A549 (cell line): ENCODE measurements around the gene UGT1A10.

Source experiments
- BHLHE40 ChIP-seq: IDR thresholded peaks from 2 replicates; pipeline ENCODE4 v1.6.1; 2012; ENCODE audit warnings: low read depth, low read length, inconsistent platforms
- JUNB ChIP-seq: fragments of >200 bp; sonication (Bioruptor Twin); formaldehyde crosslinking; IDR thresholded peaks from 2 replicates; pipeline ENCODE4 v1.6.1; 2016
- POLR2A ChIP-seq: IDR thresholded peaks from 2 replicates; pipeline ENCODE4 v1.6.1; 2012; ENCODE audit warnings: mild to moderate bottlenecking, low read length
- REST ChIP-seq: fragments of 200-600 bp; sonication (generic); IDR thresholded peaks from 2 replicates; pipeline ENCODE4 v1.6.1; 2016; ENCODE audit warnings: antibody characterized with exemption, mild to moderate bottlenecking, moderate library complexity
- TF ChIP-seq, protein P1 (sequence below): fragments of >200 bp; sonication (Bioruptor Twin); formaldehyde crosslinking; IDR thresholded peaks from 3 replicates; pipeline ENCODE4 v1.5.1; 2016
- TF ChIP-seq, protein P2 (sequence below): fragments of >200 bp; sonication (Bioruptor Twin); formaldehyde crosslinking; IDR thresholded peaks from 3 replicates; pipeline ENCODE4 v1.6.1; 2016

DNA sequence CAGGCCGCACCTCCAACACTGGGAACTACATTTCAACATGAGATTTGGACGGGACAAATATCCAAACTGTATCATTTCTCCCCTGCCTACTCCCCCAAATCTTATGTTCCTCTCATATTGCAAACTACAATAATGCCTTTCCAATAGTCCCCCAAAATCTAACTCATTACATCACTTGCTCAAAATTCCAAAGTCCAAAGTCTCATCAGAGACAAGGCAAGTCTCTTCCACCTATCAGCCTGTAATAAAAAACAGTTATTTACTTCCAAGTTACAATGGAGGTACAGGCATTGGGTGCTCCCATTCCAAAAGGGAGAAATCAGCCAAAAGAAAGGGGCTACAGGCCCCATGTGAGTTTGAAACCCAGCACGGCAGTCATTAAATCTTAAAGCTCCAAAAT lies 31.4 kb upstream of the UGT1A10 start:
- TF ChIP-seq BHLHE40 (no peak), REST (no peak), POLR2A (no peak), JUNB (no peak)
- TF ChIP-seq, protein P1, sequence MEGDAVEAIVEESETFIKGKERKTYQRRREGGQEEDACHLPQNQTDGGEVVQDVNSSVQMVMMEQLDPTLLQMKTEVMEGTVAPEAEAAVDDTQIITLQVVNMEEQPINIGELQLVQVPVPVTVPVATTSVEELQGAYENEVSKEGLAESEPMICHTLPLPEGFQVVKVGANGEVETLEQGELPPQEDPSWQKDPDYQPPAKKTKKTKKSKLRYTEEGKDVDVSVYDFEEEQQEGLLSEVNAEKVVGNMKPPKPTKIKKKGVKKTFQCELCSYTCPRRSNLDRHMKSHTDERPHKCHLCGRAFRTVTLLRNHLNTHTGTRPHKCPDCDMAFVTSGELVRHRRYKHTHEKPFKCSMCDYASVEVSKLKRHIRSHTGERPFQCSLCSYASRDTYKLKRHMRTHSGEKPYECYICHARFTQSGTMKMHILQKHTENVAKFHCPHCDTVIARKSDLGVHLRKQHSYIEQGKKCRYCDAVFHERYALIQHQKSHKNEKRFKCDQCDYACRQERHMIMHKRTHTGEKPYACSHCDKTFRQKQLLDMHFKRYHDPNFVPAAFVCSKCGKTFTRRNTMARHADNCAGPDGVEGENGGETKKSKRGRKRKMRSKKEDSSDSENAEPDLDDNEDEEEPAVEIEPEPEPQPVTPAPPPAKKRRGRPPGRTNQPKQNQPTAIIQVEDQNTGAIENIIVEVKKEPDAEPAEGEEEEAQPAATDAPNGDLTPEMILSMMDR, result no peak
- TF ChIP-seq, protein P2, sequence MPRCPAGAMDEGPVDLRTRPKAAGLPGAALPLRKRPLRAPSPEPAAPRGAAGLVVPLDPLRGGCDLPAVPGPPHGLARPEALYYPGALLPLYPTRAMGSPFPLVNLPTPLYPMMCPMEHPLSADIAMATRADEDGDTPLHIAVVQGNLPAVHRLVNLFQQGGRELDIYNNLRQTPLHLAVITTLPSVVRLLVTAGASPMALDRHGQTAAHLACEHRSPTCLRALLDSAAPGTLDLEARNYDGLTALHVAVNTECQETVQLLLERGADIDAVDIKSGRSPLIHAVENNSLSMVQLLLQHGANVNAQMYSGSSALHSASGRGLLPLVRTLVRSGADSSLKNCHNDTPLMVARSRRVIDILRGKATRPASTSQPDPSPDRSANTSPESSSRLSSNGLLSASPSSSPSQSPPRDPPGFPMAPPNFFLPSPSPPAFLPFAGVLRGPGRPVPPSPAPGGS, result no peak
